NT2/D1 (cell line): Measurements from ENCODE around the gene ZC3H4.

Experiments used
- SUZ12 ChIP-seq: IDR thresholded peaks from 2 replicates; pipeline ENCODE4 v1.6.1; 2011; ENCODE audit not compliant: insufficient read length, insufficient read depth; ENCODE audit errors: extremely low read depth
- YY1 ChIP-seq: IDR thresholded peaks from 2 replicates; pipeline ENCODE4 v1.6.1; 2011; ENCODE audit not compliant: insufficient read length, insufficient read depth
- ZNF274 ChIP-seq: IDR thresholded peaks from 2 replicates; pipeline ENCODE4 v1.6.1; 2011; ENCODE audit warnings: mild to moderate bottlenecking, low read depth, low read length

DNA sequence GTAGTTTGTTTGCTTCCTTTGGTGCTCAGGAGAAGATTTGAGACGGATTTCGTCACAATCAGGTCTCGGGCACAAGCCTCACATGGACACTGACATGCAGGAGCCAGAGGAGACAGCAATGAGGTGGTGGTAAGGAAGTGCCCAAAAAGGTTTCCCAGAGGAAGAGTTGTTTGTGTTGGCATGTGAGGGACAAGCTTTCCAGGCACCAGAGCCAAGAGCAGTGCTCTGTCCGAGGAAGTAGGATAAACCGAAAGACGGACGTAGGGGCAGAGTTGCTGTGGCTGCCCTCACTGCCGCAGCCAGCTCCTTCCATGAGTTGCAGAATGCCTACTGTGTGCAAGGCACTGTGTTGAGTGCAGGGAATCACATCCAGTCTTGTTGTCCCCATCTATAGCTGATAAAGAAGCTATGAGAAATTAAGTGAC, 44.8 kb upstream of the ZC3H4 start:
- TF ChIP-seq ZNF274 (no peak), YY1 (no peak), SUZ12 (no peak)
